Head of caudate nucleus (tissue), 42 donors: ENCODE data around the gene MLXIPL.
"Not testable (repeated sequence)": the region's sequence is repeated elsewhere in the genome, so short reads cannot be mapped to it uniquely, and the experiment has no call there.

ENCODE experiments used
- DNase-seq, 42 donors: peaks; one replicate each; pipeline versions ENCODE4 v3.0.0 to v3.0.0-alpha.2; 2020 to 2021; ENCODE audit warnings: mixed read lengths in 7 of 42
- intact Hi-C: fragments of 100-400 bp; cut with DNase I; formaldehyde crosslinking; loops from one replicate; pipeline ENCODE4 v1.15.0; 2022

Gene MLXIPL

DNA sequence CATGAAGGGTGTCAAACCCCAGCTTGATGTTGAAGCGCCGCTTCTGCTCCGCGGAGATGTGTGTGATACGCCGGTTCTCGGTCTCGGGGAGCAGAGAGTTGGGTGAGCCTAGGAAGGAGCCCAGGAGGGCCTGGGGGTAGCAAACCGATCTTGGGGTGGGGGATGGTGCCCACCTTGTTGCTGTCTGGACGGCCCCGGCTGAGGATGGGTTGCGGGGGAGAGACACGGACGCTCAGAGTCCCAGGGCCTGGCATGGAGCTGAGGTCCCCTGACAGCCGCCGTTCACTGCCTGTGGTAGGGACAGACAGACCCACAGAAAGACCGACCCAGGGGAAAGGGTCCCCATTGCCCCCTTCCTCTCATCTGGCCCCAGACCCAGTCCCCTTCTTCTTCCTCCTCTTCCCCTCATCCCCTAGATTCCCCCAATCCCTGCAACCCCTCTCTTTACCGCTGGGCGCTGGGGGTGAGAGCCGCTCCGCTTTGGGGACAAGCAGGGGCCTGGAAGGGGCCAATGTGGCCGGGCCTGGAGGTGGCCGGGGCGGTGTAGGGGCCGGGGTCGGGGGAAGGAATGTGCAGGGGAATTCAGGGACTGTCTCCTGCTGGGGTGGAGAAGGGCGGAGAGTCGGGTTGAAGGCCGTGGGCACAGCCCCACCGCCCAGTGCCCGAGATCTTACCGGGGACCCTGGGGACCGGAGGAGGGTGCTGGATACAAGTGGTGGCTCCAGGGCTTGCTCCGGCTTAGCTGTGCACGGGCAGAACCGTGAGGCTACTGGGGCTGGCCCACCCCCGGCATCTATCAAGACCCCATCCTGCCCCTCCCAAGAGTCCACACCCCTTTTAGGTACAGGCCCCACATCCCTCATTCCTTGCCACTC, 27.9 kb downstream of the MLXIPL start:
- no peak for DNase-seq
- intact Hi-C loops, result no loop called here

DNA sequence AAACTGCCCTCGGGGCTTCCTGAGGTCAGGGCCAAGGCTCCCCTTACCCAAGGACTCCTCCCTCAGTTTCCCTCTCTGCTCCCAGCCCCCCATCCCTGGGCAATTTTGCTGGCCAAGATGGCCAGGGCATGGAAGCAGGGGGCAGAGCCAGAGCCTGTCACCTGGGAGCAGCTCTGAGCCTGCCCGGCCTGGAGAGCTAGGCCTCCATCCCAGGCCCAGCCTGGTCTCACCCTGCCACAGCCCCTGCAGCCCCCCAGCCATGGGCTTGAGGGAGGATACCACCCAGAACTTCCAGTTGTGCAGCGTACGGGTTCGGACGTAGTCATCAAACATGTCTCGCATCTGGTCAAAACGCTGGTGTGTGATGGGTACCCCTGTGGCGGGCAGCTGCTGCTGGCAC, 29.0 kb downstream of the MLXIPL start:
- intact Hi-C loops, result no loop called here
- no peak for DNase-seq

DNA sequence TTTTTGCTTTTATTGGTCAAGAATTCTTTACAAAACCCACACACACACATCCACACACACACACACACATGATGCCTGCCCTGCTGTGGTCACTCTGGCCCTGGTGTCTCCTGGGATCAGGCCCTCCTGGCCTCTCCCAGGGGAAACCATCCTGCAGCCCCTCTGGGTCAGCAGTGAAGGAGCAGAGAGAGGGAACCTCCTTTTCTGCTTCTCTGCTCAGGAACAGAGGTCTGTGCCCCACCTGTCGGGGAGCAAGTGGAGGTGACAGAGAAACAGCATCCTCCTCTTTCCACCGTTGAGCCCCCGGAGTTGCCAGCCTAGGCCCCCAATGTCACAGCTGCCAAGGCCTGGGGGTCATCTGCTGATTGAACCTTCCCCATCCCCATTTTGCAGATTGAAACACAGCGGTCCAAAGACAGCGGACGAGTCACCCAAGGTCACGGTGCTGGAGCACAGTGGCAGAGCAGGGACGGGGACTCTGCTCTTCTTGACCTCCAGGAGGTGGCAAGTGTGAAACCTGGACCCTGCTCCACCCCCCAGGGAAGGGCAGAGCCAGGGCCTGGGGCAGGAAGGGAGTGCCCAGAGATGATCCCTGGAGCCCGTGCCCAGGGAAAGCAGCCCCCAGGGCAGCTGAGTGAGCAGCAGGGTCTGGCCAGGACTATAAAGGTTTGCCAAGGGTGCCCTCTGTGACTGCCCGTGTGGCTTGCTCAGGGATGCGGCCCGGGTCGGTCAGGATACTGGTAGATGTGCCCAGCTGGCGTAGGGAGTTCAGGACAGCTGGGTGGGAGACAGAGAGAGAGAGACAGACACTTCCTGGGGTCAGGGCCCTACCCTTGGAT, 30.9 kb downstream of the MLXIPL start:
- intact Hi-C loops, result no loop called here
- DNase-seq, result no peak

DNA sequence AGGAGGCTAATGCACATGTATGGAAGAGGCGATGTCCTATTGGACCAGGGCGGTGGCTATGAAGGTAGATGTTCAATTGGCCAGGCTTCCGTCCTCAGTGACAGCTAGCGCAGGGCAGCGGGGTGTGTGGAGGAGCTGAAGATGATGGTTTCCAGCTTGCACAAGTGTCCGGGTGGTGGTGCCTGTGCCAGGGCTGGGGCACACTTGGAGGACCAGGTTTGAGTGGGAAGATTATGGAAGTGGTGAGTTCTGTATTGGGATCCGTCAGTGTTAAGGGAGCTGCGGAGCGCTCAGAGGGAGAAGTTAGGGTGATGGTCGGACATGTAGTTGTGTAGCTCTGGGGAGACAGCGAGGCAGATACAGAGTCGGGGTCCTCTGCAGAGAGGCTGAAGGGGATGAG, 37.4 kb downstream of the MLXIPL start:
- DNase-seq, result no peak
- intact Hi-C loops, result no loop called here

DNA sequence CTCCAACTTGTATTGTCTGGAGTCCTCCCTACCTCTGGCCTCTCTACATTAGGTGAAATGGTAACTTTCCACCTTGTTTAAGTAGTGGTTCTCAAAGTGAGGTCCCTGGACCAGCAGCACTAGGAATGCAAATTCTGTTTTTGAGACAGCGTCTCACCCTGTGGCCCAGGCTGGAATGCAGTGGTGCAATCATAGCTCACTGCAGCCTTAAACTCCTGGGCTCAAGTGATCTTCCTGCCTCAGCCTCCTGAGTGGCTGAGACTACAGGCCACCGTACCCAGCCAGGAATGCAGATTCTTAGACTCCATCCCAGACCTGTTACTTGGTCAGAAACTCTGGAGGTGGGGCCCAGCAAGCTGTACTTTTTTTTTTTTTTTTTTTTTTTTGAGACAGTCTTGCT, 39.1 kb downstream of the MLXIPL start:
- intact Hi-C loops, result no loop called here
- no peak for DNase-seq

DNA sequence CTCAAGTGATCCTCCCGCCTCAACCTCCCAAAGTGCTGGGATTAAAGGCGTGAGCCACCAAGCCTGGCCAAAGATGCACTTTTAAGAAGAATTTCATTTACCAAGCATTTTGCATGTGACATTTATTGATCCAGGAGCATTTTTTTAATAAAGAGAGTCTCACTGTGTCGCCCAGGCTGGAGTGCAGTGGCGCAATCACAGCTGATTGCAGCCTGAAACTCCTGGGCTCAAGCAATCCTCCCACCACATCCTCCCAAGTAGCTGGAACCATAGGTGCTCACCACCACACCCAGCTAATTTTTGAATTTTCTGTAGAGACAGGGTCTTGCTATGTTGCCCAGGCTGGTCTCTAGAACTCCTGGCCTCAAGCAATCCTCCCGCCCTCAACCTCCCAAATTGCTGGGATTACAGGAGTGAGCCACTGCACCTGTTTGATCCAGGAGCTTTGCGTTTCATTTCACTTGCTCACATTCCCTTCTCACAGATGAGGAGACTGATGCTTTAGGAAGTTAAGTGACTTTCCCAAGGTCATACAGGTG, 41.6 kb downstream of the MLXIPL start:
- intact Hi-C loops, result no loop called here
- no peak for DNase-seq

DNA sequence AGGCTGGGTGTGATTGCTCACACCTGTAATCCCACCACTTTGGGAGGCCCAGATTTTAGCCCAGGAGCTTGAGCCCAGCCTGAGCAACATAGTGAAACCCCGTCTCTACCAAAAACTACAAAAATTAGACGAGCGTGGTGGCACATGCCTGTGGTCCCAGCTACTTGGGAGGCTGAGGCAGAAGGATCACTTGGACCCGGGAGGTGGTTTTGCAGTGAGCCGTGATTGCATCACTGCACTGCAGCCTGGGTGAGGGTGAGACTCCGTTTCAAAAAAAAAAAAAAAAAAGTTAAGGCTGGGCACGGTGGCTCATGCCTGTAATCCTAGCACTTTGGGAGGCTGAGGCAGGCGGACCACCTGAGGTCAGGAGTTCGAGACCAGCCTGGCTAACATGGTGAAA, 43.3 kb downstream of the MLXIPL start:
- peak in 1 of 42 donors; percentile 19 for DNase-seq

DNA sequence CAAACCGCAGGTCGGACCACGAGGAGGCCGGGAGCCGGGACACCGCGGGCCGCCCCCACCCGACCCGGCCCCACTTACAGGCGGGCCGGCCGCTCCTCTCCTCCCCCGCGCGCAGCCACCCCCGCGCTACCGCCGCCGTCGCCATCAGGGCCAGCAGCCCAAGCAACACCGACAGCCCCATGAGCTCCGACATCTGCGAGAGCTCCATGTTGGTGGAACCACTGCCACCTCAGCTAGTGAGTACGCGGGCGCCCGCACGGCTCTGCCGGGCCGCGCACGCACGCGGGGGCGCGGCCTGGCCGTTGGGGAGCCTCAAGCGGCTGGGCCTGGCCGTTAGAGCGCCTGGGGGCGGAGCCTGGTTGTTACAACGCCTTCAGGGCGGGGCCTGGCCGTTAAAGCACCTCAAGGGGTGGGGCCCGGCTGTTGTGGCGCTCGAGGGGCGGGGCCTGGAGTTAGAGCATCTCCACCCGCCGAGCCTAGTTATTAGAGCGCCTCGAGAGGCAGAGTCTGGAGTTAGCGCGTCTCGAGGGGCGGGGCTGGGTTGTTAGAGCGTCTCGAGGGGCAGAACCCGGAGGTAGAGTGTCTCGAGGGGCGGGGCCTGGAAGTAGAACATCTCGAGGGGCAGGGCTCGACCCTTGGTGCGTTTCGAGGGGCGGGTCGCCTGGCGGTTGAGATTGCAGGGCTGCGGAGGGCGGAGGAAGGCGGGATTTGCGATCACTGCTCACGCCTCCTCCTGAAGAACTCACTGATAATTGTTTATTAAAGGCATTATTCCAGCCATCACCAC, 45.8 kb downstream of the MLXIPL start, which contains the start of gene TBL2:
TBL2 (minus strand) TSS at position 238 of the 787 bp plus-strand sequence; CDS start at position 208, 30 bp downstream.
- intact Hi-C loops, result loop anchor here (5.0 to 10.0 kb wide), 2 partner anchors 56 to 136 kb away; partner anchors contain the start of genes BAZ1B and STX1A
- DNase-seq, result peak; percentile 95 to 100 (median 99)

More for the DNA sequence above, 43.3 kb downstream of the MLXIPL start:
- intact Hi-C loops, result not testable (repeated sequence)

DNA sequence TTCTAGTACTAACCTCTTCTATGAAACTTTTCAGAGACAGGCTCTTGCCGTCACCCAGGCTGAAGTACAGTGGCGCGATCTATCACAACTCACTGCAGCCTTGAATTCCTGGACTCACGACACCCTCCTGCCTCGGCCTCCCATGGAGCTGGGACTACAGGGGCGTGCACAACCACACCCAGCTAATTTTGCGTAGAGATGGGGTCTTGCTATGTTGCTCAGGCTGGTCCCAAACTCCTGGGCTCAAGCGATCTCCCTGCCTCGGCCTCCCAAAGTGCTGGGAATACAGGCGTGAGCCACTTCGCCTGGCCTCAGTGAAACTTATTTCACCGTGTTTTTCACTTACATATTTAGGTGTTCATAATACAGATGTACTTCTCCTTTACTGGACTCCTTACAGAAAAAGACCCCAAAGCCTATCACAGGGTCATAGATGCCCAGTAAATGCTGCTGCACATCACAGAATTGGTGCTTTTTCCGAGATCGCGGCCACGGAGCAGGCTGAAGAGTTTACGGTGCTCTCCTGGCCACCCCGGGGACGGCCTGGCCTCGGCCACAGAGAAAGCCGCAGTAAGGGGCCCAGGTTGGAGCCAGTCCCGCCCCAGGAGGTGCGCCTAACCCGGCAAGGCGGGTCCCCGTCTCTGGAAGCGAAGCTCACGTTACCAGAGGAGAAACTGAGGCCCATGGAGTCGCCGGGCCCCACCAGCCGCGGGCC, 46.5 kb downstream of the MLXIPL start:
- intact Hi-C loops, result loop anchor here (5.0 to 10.0 kb wide), 2 partner anchors 55 to 137 kb away; partner anchors contain the start of genes BAZ1B and STX1A
- peak in 4 of 42 donors; percentile 4 to 21 (median 15) for DNase-seq

DNA sequence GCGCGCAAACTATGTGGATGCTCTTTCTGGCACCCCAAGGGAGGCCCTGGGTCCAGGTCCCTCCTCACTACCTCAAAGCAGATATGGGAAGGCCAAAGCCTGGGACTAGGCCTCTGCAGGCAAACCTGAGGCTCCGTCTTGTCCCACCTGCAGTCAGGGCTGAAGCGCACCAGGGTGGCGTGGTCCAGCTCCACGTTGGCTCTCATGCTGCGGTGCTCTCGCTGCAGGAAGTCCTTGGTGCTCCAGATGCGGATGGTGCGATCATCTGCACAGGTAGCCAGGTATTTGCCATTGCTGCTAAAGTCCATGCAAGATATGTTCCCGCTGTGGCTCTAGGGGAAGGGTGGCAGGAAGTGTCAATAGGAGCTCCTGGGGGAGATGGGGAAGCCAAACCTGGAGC, 50.5 kb downstream of the MLXIPL start:
- intact Hi-C loops, result loop anchor here (10.0 kb wide), 1 partner anchor 141 kb away; the partner anchor contains the start of gene STX1A
- DNase-seq, result no peak

DNA sequence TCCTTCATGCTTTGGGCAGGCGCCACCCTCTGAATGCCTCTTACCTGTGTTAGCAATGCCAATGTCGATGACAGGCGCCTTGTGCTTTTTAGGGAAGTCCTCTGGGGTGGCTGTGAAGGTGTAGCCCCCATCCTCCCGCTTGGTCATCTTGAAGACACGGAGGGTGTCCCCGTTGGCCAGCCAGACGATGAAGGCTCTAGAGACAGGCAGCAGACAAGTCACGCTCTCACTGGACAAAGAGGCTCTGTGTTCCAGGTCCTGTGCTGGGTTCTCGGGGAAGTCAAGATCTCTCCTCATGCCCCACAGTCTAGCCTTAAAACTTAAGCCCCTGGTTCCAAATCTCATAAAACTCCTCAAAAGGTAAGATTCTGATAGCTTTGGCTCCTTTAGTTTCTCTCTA, 51.0 kb downstream of the MLXIPL start:
- intact Hi-C loops, result loop anchor here (10.0 kb wide), 1 partner anchor 142 kb away; the partner anchor contains the start of gene STX1A
- DNase-seq, result no peak

DNA sequence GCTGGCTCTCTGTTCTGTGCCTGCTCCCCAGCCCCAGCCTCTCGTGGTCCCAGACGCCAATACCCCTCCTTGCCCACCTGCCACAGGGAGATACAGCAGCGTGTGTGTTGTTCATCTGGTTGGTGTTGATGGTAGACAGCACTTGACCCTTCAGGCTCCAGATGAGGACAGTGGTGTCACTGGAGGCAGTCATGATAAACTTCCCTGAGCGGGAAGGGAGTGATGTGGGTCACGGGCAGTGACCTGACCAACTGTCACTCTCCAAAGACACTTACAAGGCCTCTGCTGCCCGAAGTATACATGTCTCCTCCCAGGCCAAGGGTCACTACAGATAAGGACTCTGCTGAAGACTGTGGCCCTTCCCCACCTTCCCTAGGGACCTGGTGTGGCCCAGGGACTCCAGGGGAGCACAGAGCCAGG, 51.5 kb downstream of the MLXIPL start:
- no peak for DNase-seq
- intact Hi-C loops, result loop anchor here (10.0 kb wide), 1 partner anchor 142 kb away; the partner anchor contains the start of gene STX1A

DNA sequence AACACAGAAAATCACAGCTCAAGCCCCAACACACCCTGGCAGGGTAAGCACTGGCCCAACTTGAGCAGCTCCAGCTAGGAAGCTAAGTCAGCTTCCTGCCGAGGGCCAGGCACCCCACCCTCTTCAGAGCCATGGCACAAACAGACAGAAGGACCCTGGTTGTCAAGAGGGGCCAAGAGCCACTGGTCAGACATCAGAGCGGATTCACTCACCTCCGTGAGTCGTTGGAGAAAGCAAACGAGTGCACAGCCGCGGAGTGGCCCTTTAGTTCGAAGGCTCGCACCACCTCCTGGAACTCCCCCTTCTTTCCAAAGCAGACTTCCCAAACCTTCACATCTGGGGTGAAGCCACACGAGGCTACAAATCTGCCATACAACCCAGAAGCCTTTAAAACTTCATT, 53.3 kb downstream of the MLXIPL start:
- no peak for DNase-seq
- intact Hi-C loops, result loop anchor here (10.0 kb wide), 1 partner anchor 144 kb away; the partner anchor contains the start of gene STX1A

DNA sequence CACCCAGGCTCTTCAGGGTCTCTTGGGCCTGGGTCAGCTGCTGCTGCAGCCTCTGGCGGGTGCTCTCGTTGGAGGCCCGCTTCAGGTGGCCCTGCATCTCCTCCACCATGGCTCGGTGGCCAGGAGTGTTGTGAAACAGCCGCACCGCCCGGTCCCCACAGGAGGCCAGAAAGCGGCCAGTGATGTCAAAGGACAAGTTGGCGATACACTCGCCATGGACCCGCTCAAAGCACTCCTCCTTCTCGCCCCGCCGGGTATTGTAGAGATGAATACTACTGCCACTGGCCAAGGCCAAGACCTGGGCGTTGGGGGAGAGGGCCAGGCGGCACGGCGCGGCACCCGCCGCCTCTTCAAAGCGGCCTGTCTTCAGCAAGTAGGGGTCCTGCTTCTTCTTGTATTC, 53.8 kb downstream of the MLXIPL start:
- intact Hi-C loops, result loop anchor here (10.0 kb wide), 1 partner anchor 144 kb away; the partner anchor contains the start of gene STX1A
- no peak for DNase-seq

DNA sequence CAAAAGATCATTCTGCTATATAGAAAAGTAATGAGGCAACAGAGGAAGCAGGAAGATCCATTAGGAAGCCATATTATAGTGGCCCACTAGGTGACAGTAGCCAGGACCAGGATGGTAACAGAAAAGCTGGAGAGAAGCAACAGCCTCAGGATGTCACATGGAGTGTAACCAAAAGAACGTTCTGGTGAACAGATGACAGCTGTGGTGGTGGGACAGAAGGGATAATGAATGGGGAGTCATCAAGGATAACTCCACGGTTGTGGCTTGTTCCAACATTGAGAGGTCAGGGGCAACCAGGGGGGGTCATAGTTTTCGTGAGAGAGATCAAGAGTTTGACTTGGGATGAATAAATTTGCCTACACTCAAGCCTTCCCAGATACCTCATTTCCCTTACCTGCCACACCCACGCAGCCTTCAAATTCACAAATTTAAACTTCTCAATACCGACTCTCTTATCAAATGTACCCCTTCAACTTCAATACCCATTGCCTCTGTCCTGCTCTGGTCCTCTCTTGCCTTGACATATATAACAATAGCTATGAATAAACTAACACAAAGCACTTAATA, 55.2 kb downstream of the MLXIPL start:
- intact Hi-C loops, result no loop called here
- no peak for DNase-seq

DNA sequence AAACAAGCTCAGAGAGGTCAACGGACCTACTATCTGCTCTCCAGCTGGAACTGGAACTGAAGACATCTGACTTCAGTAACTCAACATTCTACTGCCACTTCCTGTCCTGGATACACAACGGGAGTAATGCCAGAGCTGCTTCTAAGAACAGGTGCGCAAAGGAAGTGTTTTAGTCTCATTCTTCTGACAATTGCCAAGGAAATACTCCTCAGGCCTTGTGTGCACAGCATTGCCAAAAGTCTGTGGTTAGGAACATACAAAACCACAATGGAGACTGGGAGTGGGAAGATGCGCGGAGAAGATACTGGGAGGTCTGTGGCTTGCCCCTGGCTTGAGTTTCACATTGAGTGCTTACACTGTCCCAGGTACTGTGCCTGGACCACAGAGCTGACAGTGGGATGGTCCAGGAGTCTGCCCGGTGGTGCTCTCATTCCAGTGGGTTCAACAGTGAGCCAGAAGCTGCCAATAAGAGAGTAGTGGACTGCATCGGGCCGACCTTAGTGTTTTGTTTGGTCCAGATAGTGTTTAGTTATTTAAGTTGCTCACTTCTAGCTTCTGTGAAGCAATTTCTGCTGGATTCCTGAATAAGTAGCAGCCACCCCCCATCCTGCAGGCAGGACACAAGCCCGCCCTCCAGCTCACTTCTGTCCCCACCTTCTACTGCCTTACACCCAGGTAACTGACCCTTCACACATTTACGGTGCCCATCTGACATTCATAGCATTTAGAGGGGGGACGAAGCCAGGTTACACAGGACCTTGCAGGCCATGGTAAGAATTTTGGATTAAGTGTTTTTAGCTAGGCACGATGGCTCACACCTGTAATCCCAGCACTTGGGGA, 56.3 kb downstream of the MLXIPL start:
- DNase-seq, result no peak
- intact Hi-C loops, result no loop called here

DNA sequence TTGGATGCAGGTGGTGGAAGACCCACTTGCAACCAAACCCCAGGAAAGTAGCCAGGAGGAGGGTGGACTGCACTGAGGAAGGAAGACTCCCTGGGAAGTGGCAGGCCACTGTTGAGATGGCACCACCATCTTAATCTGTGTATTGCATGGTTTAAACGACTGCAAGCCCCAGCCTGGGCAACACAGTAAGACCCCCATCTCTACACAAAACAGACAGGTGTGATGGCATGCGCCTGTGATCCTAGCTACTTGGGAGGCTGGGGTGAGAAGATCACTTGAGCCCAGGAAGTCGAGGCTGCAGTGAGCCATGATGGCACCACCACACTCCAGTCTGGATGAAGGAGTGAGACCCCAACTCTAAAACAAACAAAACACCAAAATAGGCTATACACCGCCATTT, 57.2 kb downstream of the MLXIPL start:
- DNase-seq, result no peak
- intact Hi-C loops, result no loop called here
